ENCODE results near the gene XYLT1.

The XYLT1 gene

GRCh38 chr16:17143546-17144419 lies 327.0 kb downstream of the XYLT1 start:
- no peak for DNase-seq (ENCODE audit: low read depth in 2 of 2)

GRCh38 chr16:17138801-17139200 lies 332.0 kb downstream of the XYLT1 start:
- no peak for DNase-seq (ENCODE audit: low read depth in 2 of 2)

- DNase-seq (ENCODE audit: low read depth in 2 of 2), result no peak
These were observed 335.3 kb downstream of the XYLT1 start for GRCh38 chr16:17135439-17135838.

- no peak for DNase-seq (ENCODE audit: low read depth in 2 of 2)
These were observed 336.2 kb downstream of the XYLT1 start for GRCh38 chr16:17134586-17134985.

GRCh38 chr16:17133851-17134250 lies 336.9 kb downstream of the XYLT1 start:
- no peak for DNase-seq (ENCODE audit: low read depth in 2 of 2)

GRCh38 chr16:17131351-17131750 lies 339.4 kb downstream of the XYLT1 start:
- no peak for DNase-seq (ENCODE audit: low read depth in 2 of 2)

- no peak for DNase-seq (ENCODE audit: low read depth in 2 of 2)
These were observed 340.0 kb downstream of the XYLT1 start for GRCh38 chr16:17130733-17131132.

- DNase-seq (ENCODE audit: low read depth in 2 of 2), result no peak
These were observed 340.8 kb downstream of the XYLT1 start for GRCh38 chr16:17129971-17130370.

GRCh38 chr16:17128791-17129190 lies 342.0 kb downstream of the XYLT1 start:
- DNase-seq (ENCODE audit: low read depth in 2 of 2), result no peak

- no peak for DNase-seq (ENCODE audit: low read depth in 2 of 2)
These were observed 344.6 kb downstream of the XYLT1 start for GRCh38 chr16:17126156-17126555.

- DNase-seq (ENCODE audit: low read depth in 2 of 2), result no peak
These were observed 345.1 kb downstream of the XYLT1 start for GRCh38 chr16:17125671-17126070.

- DNase-seq (ENCODE audit: low read depth in 2 of 2), result no peak
These were observed 352.7 kb downstream of the XYLT1 start for GRCh38 chr16:17117906-17118577.

- no peak for DNase-seq (ENCODE audit: low read depth in 2 of 2)
These were observed 354.0 kb downstream of the XYLT1 start for GRCh38 chr16:17116595-17117322.

- no peak for DNase-seq (ENCODE audit: low read depth in 2 of 2)
These were observed 361.3 kb downstream of the XYLT1 start for GRCh38 chr16:17109413-17109812.

GRCh38 chr16:17108596-17108995 lies 362.2 kb downstream of the XYLT1 start:
- no peak for DNase-seq (ENCODE audit: low read depth in 2 of 2)

GRCh38 chr16:17107450-17107849 lies 363.3 kb downstream of the XYLT1 start:
- DNase-seq (ENCODE audit: low read depth in 2 of 2), result no peak

GRCh38 chr16:17106243-17106791 lies 364.4 kb downstream of the XYLT1 start:
- no peak for DNase-seq (ENCODE audit: low read depth in 2 of 2)

GRCh38 chr16:17105239-17105797 lies 365.4 kb downstream of the XYLT1 start:
- no peak for DNase-seq (ENCODE audit: low read depth in 2 of 2)

GRCh38 chr16:17104654-17105053 lies 366.1 kb downstream of the XYLT1 start:
- no peak for DNase-seq (ENCODE audit: low read depth in 2 of 2)

- no peak for DNase-seq (ENCODE audit: low read depth in 2 of 2)
These were observed 367.5 kb downstream of the XYLT1 start for GRCh38 chr16:17103216-17103615.

GRCh38 chr16:17101646-17102045 lies 369.1 kb downstream of the XYLT1 start:
- no peak for DNase-seq (ENCODE audit: low read depth in 2 of 2)

- no peak for DNase-seq (ENCODE audit: low read depth in 2 of 2)
These were observed 372.1 kb downstream of the XYLT1 start for GRCh38 chr16:17098685-17099084.

Measured in stimulated activated CD4-positive, alpha-beta T cell treated with anti-CD3 and anti-CD28 coated beads, Interleukin-4, amount 100 ng/mL, for 48 hours (primary cell).